Activated naive CD4-positive, alpha-beta T cell treated with anti-CD3 and anti-CD28 coated beads, Interleukin-2, amount 10 ng/mL, durations not matched to agents 7 days and 5 days (primary cell): ENCODE data around the gene RECK.

Source experiments
- CTCF ChIA-PET: fragments of 350-600 bp; sonication (Branson Sonifier 250); formaldehyde crosslinking; loops from one replicate; lab custom pipeline; 2021; ENCODE audit warnings: antibody characterized with exemption; lab: Charles Lee
- DNase-seq: peaks from one replicate; pipeline ENCODE4 v3.0.0-alpha.2; 2020
- H3K27ac Mint-ChIP-seq: one replicate; pipeline ENCODE4 v1.8.0; 2021; ENCODE audit warnings: mild to moderate bottlenecking, moderate library complexity, mixed read lengths
- H3K27me3 Mint-ChIP-seq: one replicate; pipeline ENCODE4 v1.8.0; 2021; ENCODE audit warnings: mild to moderate bottlenecking, mixed read lengths
- H3K36me3 Mint-ChIP-seq: one replicate; pipeline ENCODE4 v1.8.0; 2021; ENCODE audit warnings: mixed read lengths
- H3K4me1 Mint-ChIP-seq: one replicate; pipeline ENCODE4 v1.8.0; 2021; ENCODE audit warnings: mixed read lengths
- H3K4me3 Mint-ChIP-seq: one replicate; pipeline ENCODE4 v1.8.0; 2021; ENCODE audit warnings: mild to moderate bottlenecking, moderate library complexity, mixed read lengths
- H3K9me3 Mint-ChIP-seq: one replicate; pipeline ENCODE4 v1.8.0; 2021; ENCODE audit warnings: mixed read lengths

Gene RECK

GRCh38 chr9:36093384-36093783 lies 56.7 kb downstream of the RECK start:
- Mint-ChIP-seq H3K36me3 (peaks cover 8% of the 10 kb centered on the region), H3K4me3 (no peak overlapping the region), H3K4me1 (peaks cover 20% of the 10 kb centered on the region), H3K27ac (no peak overlapping the region), H3K27me3 (no peaks in the 10 kb centered on the region), H3K9me3 (peaks cover 4% of the 10 kb centered on the region)
- CTCF ChIA-PET, result interaction anchor here (0.8 to 1.0 kb wide), 2 partner anchors 8 to 73 kb away, joined by 3 read pairs; no protein-coding TSS in a partner anchor
- no peak for DNase-seq

GRCh38 chr9:36099718-36100117 lies 63.0 kb downstream of the RECK start:
- Mint-ChIP-seq H3K27me3 (no peaks in the 10 kb centered on the region), H3K4me1 (peaks cover 9% of the 10 kb centered on the region), H3K4me3 (no peak overlapping the region), H3K9me3 (no peaks in the 10 kb centered on the region), H3K27ac (no peak overlapping the region), H3K36me3 (no peaks in the 10 kb centered on the region)
- CTCF ChIA-PET, result interaction anchor here (0.6 to 8.2 kb wide), 4 partner anchors 29 to 107 kb away, joined by 3 to 221 read pairs (median 3); partner anchors contain the start of gene CCIN
- DNase-seq, result no peak

- Mint-ChIP-seq H3K27ac (no peak overlapping the region), H3K4me3 (no peak overlapping the region), H3K4me1 (peaks cover 9% of the 10 kb centered on the region), H3K36me3 (no peaks in the 10 kb centered on the region), H3K27me3 (no peaks in the 10 kb centered on the region), H3K9me3 (no peaks in the 10 kb centered on the region)
- DNase-seq, result no peak
- CTCF ChIA-PET, result interaction anchor here (0.6 to 8.2 kb wide), 6 partner anchors 10 to 89 kb away, joined by 3 to 221 read pairs (median 4); partner anchors contain the start of gene CCIN
Measured at GRCh38 chr9:36100532-36100931, 63.8 kb downstream of the RECK start.

- Mint-ChIP-seq H3K4me1 (peaks cover 9% of the 10 kb centered on the region), H3K27ac (no peak overlapping the region), H3K9me3 (no peaks in the 10 kb centered on the region), H3K4me3 (no peak overlapping the region), H3K36me3 (no peaks in the 10 kb centered on the region), H3K27me3 (no peaks in the 10 kb centered on the region)
- CTCF ChIA-PET, result interaction anchor here (0.6 to 8.2 kb wide), 23 partner anchors 9 to 227 kb away, joined by 3 to 221 read pairs (median 5); partner anchors contain the start of genes CCIN and GLIPR2
- DNase-seq, result no peak
Measured at GRCh38 chr9:36101916-36102741, 65.4 kb downstream of the RECK start.

GRCh38 chr9:36102742-36103495 lies 66.2 kb downstream of the RECK start:
- Mint-ChIP-seq H3K27me3 (no peaks in the 10 kb centered on the region), H3K9me3 (no peaks in the 10 kb centered on the region), H3K4me1 (peaks cover 9% of the 10 kb centered on the region), H3K27ac (no peak overlapping the region), H3K36me3 (no peaks in the 10 kb centered on the region), H3K4me3 (no peak overlapping the region)
- DNase-seq, result peak; percentile 93
- CTCF ChIA-PET, result interaction anchor here (0.7 to 8.2 kb wide), 27 partner anchors 8 to 226 kb away, joined by 3 to 221 read pairs (median 5); partner anchors contain the start of genes CCIN and GLIPR2

- H3K4me3 Mint-ChIP-seq, result no peak overlapping the region
- H3K27me3 Mint-ChIP-seq, result no peaks in the 10 kb centered on the region
- no peak for DNase-seq
- peaks cover 9% of the 10 kb centered on the region for H3K36me3 Mint-ChIP-seq
- CTCF ChIA-PET, result interaction anchor here (1.9 to 5.2 kb wide), 2 partner anchors 57 to 59 kb away, joined by 7 to 26 read pairs; partner anchors contain the start of gene CCIN
- H3K9me3 Mint-ChIP-seq, result no peaks in the 10 kb centered on the region
- no peaks in the 10 kb centered on the region for H3K4me1 Mint-ChIP-seq
- H3K27ac Mint-ChIP-seq, result no peak overlapping the region
Measured at GRCh38 chr9:36109071-36109470, 72.4 kb downstream of the RECK start.

- no peak for DNase-seq
- Mint-ChIP-seq H3K27me3 (no peaks in the 10 kb centered on the region), H3K9me3 (no peaks in the 10 kb centered on the region), H3K4me3 (no peak overlapping the region), H3K4me1 (no peaks in the 10 kb centered on the region), H3K27ac (no peak overlapping the region), H3K36me3 (peaks cover 9% of the 10 kb centered on the region)
- CTCF ChIA-PET, result interaction anchor here (0.6 to 5.2 kb wide), 6 partner anchors 8 to 103 kb away, joined by 3 to 26 read pairs (median 3); no protein-coding TSS in a partner anchor
Measured at GRCh38 chr9:36110434-36110833, 73.7 kb downstream of the RECK start.

- Mint-ChIP-seq H3K4me1 (no peaks in the 10 kb centered on the region), H3K27me3 (no peaks in the 10 kb centered on the region), H3K9me3 (no peaks in the 10 kb centered on the region), H3K27ac (no peak overlapping the region), H3K4me3 (no peak overlapping the region), H3K36me3 (peaks cover 9% of the 10 kb centered on the region)
- no peak for DNase-seq
- CTCF ChIA-PET, result interaction anchor here (1.6 kb wide), 1 partner anchor 9 kb away, joined by 8 read pairs; no protein-coding TSS in a partner anchor
Measured at GRCh38 chr9:36112516-36112915, 75.8 kb downstream of the RECK start.

- DNase-seq, result no peak
- no peak overlapping the region for H3K4me3 Mint-ChIP-seq
- H3K4me1 Mint-ChIP-seq, result no peaks in the 10 kb centered on the region
- H3K36me3 Mint-ChIP-seq, result peaks cover 9% of the 10 kb centered on the region
- CTCF ChIA-PET, result interaction anchor here (0.5 to 1.6 kb wide), 5 partner anchors 11 to 91 kb away, joined by 3 to 8 read pairs (median 3); no protein-coding TSS in a partner anchor
- no peaks in the 10 kb centered on the region for H3K9me3 Mint-ChIP-seq
- no peak overlapping the region for H3K27ac Mint-ChIP-seq
- H3K27me3 Mint-ChIP-seq, result no peaks in the 10 kb centered on the region
Measured at GRCh38 chr9:36113999-36114398, 77.3 kb downstream of the RECK start.

GRCh38 chr9:36116593-36116992 lies 79.9 kb downstream of the RECK start:
- CTCF ChIA-PET, result interaction anchor here (1.4 to 2.4 kb wide), 4 partner anchors 11 to 74 kb away, joined by 4 to 9 read pairs (median 5); partner anchors contain the start of gene CLTA

GRCh38 chr9:36118201-36118600 lies 81.5 kb downstream of the RECK start:
- Mint-ChIP-seq H3K36me3 (peaks cover 8% of the 10 kb centered on the region), H3K4me3 (no peak overlapping the region), H3K27ac (no peak overlapping the region), H3K4me1 (no peaks in the 10 kb centered on the region), H3K27me3 (no peaks in the 10 kb centered on the region), H3K9me3 (no peaks in the 10 kb centered on the region)
- no peak for DNase-seq
- CTCF ChIA-PET, result interaction anchor here (1.4 to 2.2 kb wide), 3 partner anchors 16 to 49 kb away, joined by 4 to 6 read pairs (median 5); no protein-coding TSS in a partner anchor

More at GRCh38 chr9:36116593-36116992, 79.9 kb downstream of the RECK start:
- Mint-ChIP-seq H3K9me3 (no peaks in the 10 kb centered on the region), H3K27me3 (no peaks in the 10 kb centered on the region), H3K4me1 (no peaks in the 10 kb centered on the region), H3K36me3 (peaks cover 5% of the 10 kb centered on the region), H3K27ac (no peak overlapping the region), H3K4me3 (no peak overlapping the region)
- no peak for DNase-seq

- DNase-seq, result no peak
- H3K9me3 Mint-ChIP-seq, result no peaks in the 10 kb centered on the region
Measured at GRCh38 chr9:36118706-36119105, 82.0 kb downstream of the RECK start.

GRCh38 chr9:36119476-36119875 lies 82.8 kb downstream of the RECK start:
- Mint-ChIP-seq H3K4me1 (no peaks in the 10 kb centered on the region), H3K36me3 (peaks cover 6% of the 10 kb centered on the region), H3K9me3 (no peaks in the 10 kb centered on the region), H3K4me3 (no peak overlapping the region), H3K27ac (no peak overlapping the region), H3K27me3 (no peaks in the 10 kb centered on the region)
- CTCF ChIA-PET, result interaction anchor here (2.2 kb wide), 1 partner anchor 45 kb away, joined by 5 read pairs; no protein-coding TSS in a partner anchor
- no peak for DNase-seq

More at GRCh38 chr9:36118706-36119105, 82.0 kb downstream of the RECK start:
- H3K27me3 Mint-ChIP-seq, result no peaks in the 10 kb centered on the region
- H3K4me1 Mint-ChIP-seq, result no peaks in the 10 kb centered on the region
- CTCF ChIA-PET, result interaction anchor here (2.2 kb wide), 1 partner anchor 45 kb away, joined by 5 read pairs; no protein-coding TSS in a partner anchor
- no peak overlapping the region for H3K4me3 Mint-ChIP-seq
- H3K27ac Mint-ChIP-seq, result no peak overlapping the region
- peaks cover 6% of the 10 kb centered on the region for H3K36me3 Mint-ChIP-seq
